Keratinocyte (primary cell): ENCODE data around the gene NUMB. TPM values are rescaled to one million over a fixed set of nuclear protein-coding genes. Genes with fewer than 3 reads are reported as not detected.

Experiments
- DNase-seq: peaks from one replicate; pipeline ENCODE4 v3.0.0-alpha.2; 2011; ENCODE audit warnings: low read depth, missing footprints, low spot score
- FAIRE-seq: peaks from 2 replicates; lab custom pipeline; 2011; peaks lifted over from hg19 to GRCh38; lab: Jason Lieb, UNC
- H2AFZ ChIP-seq: 2 replicates; pipeline ENCODE4 v1.6.0; 2012; ENCODE audit warnings: low read length, control low read depth, inconsistent platforms; ENCODE audit not compliant: control insufficient read depth
- H3K27ac ChIP-seq: 2 replicates; pipeline ENCODE4 v1.5.1; 2011; ENCODE audit warnings: low read length; ENCODE audit not compliant: control insufficient read depth, insufficient read depth
- H3K27me3 ChIP-seq: 3 replicates; pipeline ENCODE4 v1.6.0; 2011; ENCODE audit warnings: low read length; ENCODE audit not compliant: control insufficient read depth, insufficient read depth; ENCODE audit errors: extremely low read depth
- H3K36me3 ChIP-seq, 2 experiments: 2 replicates in 1 of 2; 3 replicates in 1 of 2; pipeline ENCODE4 v1.5.1; 2011; ENCODE audit warnings: low read length in 2 of 2, mild to moderate bottlenecking in 1 of 2; ENCODE audit not compliant: control insufficient read depth in 2 of 2, insufficient read depth in 2 of 2; ENCODE audit errors: extremely low read depth in 1 of 2
- H3K4me1 ChIP-seq: 3 replicates; pipeline ENCODE4 v1.5.1; 2011; ENCODE audit warnings: low read length; ENCODE audit not compliant: control insufficient read depth, insufficient read depth; ENCODE audit errors: extremely low read depth
- H3K4me2 ChIP-seq: 3 replicates; pipeline ENCODE4 v1.6.0; 2011; ENCODE audit warnings: low read depth, low read length; ENCODE audit not compliant: control insufficient read depth, insufficient read depth; ENCODE audit errors: extremely low read depth
- H3K4me3 ChIP-seq, 3 experiments: fragments of 200-600 bp in 1 of 3; sonication (generic) in 1 of 3; 2 replicates in 2 of 3; 3 replicates in 1 of 3; pipeline ENCODE4 v1.5.1; 2011 to 2016; ENCODE audit warnings: low read length in 3 of 3, mild to moderate bottlenecking in 3 of 3, control low read depth in 2 of 3, inconsistent platforms in 1 of 3, low read depth in 1 of 3, mixed read lengths in 1 of 3, mixed run types in 1 of 3, moderate library complexity in 1 of 3; ENCODE audit not compliant: control insufficient read depth in 2 of 3, insufficient read depth in 2 of 3; ENCODE audit errors: extremely low read depth in 1 of 3
- H3K79me2 ChIP-seq: 2 replicates; pipeline ENCODE4 v1.6.0; 2012; ENCODE audit warnings: low read length; ENCODE audit not compliant: control insufficient read depth, insufficient read depth
- H3K9ac ChIP-seq: 3 replicates; pipeline ENCODE4 v1.6.0; 2011; ENCODE audit warnings: low read length; ENCODE audit not compliant: control insufficient read depth, insufficient read depth; ENCODE audit errors: extremely low read depth
- H3K9me1 ChIP-seq: 3 replicates; pipeline ENCODE4 v1.6.0; 2011; ENCODE audit warnings: low read length; ENCODE audit not compliant: control insufficient read depth, insufficient read depth; ENCODE audit errors: extremely low read depth
- H3K9me3 ChIP-seq: 2 replicates; pipeline ENCODE4 v1.5.1; 2012; ENCODE audit warnings: low read depth, low read length; ENCODE audit not compliant: control insufficient read depth
- H4K20me1 ChIP-seq: 3 replicates; pipeline ENCODE4 v1.6.0; 2011; ENCODE audit warnings: low read length; ENCODE audit not compliant: control insufficient read depth, insufficient read depth; ENCODE audit errors: extremely low read depth
- EZH2 ChIP-seq: IDR thresholded peaks from one replicate; pipeline ENCODE4 v1.6.1; 2012; ENCODE audit warnings: inconsistent platforms, mild to moderate bottlenecking, low read length, moderate library complexity
- dilution Hi-C: fragments of 300-500 bp; cut with MboI; formaldehyde crosslinking; loops from one replicate; pipeline ENCODE4 v1.7.0; 2020; ENCODE audit warnings: low sequenced_read_pairs; ENCODE audit not compliant: extremely low pct_ligation_motif_present
- polyA plus RNA-seq, 5 experiments: library from polyadenylated mRNA; depleted of rRNA in 3 of 5; stranded (reverse) in 3 of 5; stranded (forward) in 1 of 5; unstranded in 1 of 5; fragments of >200 nt; gene quantifications; 1 replicate in 1 of 5; 2 replicates in 3 of 5; 3 replicates in 1 of 5; pipeline versions ENCODE4 v1.2.1 to v1.2.3, GENCODE V29; 2011 to 2012; ENCODE audit warnings: missing spikeins in 2 of 5, low read depth in 1 of 5, low replicate concordance in 1 of 5
- TF ChIP-seq, protein P1 (sequence below), 3 experiments: IDR thresholded peaks in 1 of 3; conservative IDR thresholded peaks in 1 of 3; optimal IDR thresholded peaks in 1 of 3; 2 replicates in 2 of 3; 3 replicates in 1 of 3; pipeline versions ENCODE3 to v1.5.1; 2011; ENCODE audit warnings: low read length in 3 of 3, mild to moderate bottlenecking in 3 of 3, moderate library complexity in 2 of 3, control low read depth in 1 of 3, inconsistent platforms in 1 of 3; ENCODE audit not compliant: insufficient read depth in 2 of 3; ENCODE audit errors: extremely low read depth in 1 of 3

Gene NUMB
- polyA plus RNA-seq, 1 donor (not counting 4 experiments of a cell fraction or from before 2014, with no cell fraction given), result 110 TPM

GRCh38 chr14:73243748-73244147 is 214.6 kb downstream of the NUMB start:
- H3K4me2 ChIP-seq, result no peak overlapping the region
- TF ChIP-seq, protein P1, sequence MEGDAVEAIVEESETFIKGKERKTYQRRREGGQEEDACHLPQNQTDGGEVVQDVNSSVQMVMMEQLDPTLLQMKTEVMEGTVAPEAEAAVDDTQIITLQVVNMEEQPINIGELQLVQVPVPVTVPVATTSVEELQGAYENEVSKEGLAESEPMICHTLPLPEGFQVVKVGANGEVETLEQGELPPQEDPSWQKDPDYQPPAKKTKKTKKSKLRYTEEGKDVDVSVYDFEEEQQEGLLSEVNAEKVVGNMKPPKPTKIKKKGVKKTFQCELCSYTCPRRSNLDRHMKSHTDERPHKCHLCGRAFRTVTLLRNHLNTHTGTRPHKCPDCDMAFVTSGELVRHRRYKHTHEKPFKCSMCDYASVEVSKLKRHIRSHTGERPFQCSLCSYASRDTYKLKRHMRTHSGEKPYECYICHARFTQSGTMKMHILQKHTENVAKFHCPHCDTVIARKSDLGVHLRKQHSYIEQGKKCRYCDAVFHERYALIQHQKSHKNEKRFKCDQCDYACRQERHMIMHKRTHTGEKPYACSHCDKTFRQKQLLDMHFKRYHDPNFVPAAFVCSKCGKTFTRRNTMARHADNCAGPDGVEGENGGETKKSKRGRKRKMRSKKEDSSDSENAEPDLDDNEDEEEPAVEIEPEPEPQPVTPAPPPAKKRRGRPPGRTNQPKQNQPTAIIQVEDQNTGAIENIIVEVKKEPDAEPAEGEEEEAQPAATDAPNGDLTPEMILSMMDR (optimal IDR thresholded peaks at IDR 0.05 in 1 of 3, IDR thresholded peaks at IDR 0.05 in 1 of 3, conservative IDR thresholded peaks at IDR 0.05 in 1 of 3; ENCODE audit: extremely low read depth in 1 of 3, insufficient read depth in 2 of 3, low read length in 3 of 3), result no peak
- TF ChIP-seq EZH2, result no peak
- dilution Hi-C loops, result no loop called here
- peaks cover 20% of the 10 kb centered on the region for H3K27me3 ChIP-seq
- no peaks in the 10 kb centered on the region for H4K20me1 ChIP-seq
- H3K4me3 ChIP-seq, result no peak overlapping the region
- H3K27ac ChIP-seq, result no peak overlapping the region
- no peak overlapping the region for H2AFZ ChIP-seq
- H3K9me1 ChIP-seq, result peaks cover 3% of the 10 kb centered on the region
- peaks cover 10% of the 10 kb centered on the region for H3K79me2 ChIP-seq
- no peak overlapping the region for H3K9ac ChIP-seq
- DNase-seq (no peak), FAIRE-seq (no peak)
- peaks cover 41% of the 10 kb centered on the region for H3K4me1 ChIP-seq
- no peaks in the 10 kb centered on the region for H3K36me3 ChIP-seq
- H3K9me3 ChIP-seq, result no peaks in the 10 kb centered on the region

- DNase-seq (no peak), FAIRE-seq (no peak)
- Histone ChIP-seq H3K27ac (no peak overlapping the region), H3K4me1 (peaks cover 42% of the 10 kb centered on the region), H3K4me3 (no peak overlapping the region), H4K20me1 (no peaks in the 10 kb centered on the region), H3K36me3 (no peaks in the 10 kb centered on the region), H3K9me1 (peaks cover 3% of the 10 kb centered on the region), H3K4me2 (no peak overlapping the region), H3K27me3 (peaks cover 22% of the 10 kb centered on the region), H3K9ac (no peak overlapping the region), H2AFZ (no peak overlapping the region), H3K79me2 (peaks cover 10% of the 10 kb centered on the region), H3K9me3 (no peaks in the 10 kb centered on the region)
- dilution Hi-C loops, result no loop called here
- TF ChIP-seq EZH2, result no peak
- TF ChIP-seq, protein P1 (optimal IDR thresholded peaks at IDR 0.05 in 1 of 3, IDR thresholded peaks at IDR 0.05 in 1 of 3, conservative IDR thresholded peaks at IDR 0.05 in 1 of 3; ENCODE audit: extremely low read depth in 1 of 3, insufficient read depth in 2 of 3, low read length in 3 of 3), result no peak
These were observed 215.0 kb downstream of the NUMB start for GRCh38 chr14:73243341-73243740.
